Hepatocyte (in vitro differentiated cells): ENCODE measurements around the gene WDR26.

Experiments used
- EZH2 ChIP-seq: fragments of 200-600 bp; sonication (generic); IDR thresholded peaks from 2 replicates; pipeline ENCODE4 v1.6.1; 2016; ENCODE audit warnings: antibody characterized with exemption, mild to moderate bottlenecking, borderline replicate concordance
- EZH2phosphoT487 ChIP-seq: fragments of 200-600 bp; sonication (generic); IDR thresholded peaks from one replicate; pipeline ENCODE4 v1.6.1; 2018; ENCODE audit warnings: antibody characterized with exemption, mild to moderate bottlenecking, low read depth, moderate library complexity; ENCODE audit not compliant: unreplicated experiment, severe bottlenecking
- TF ChIP-seq, protein P1 (sequence below): fragments of 200-600 bp; sonication (generic); IDR thresholded peaks from 2 replicates; pipeline ENCODE4 v1.5.1; 2016; ENCODE audit warnings: antibody characterized with exemption, mild to moderate bottlenecking; ENCODE audit not compliant: poor library complexity

DNA sequence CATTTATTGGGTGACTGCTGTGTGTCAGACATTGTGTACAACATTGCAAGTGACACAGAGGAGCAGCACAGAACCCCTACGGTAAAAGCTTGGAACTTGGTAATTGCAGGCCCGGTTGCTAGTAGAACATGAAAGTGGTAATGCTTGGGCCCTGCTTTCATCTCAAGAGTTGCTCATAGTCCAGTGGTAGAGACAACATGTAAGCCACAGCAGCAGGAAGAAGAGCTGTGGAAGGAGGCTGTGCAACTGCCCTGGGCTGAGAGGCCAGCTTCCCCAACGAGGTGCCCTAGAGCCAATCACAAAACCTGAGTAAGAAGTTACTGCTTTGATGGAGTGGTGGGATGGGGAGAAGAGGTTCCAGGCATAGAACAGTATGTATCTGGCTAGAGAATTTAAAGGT, 59.5 kb downstream of the WDR26 start:
- TF ChIP-seq, protein P1, sequence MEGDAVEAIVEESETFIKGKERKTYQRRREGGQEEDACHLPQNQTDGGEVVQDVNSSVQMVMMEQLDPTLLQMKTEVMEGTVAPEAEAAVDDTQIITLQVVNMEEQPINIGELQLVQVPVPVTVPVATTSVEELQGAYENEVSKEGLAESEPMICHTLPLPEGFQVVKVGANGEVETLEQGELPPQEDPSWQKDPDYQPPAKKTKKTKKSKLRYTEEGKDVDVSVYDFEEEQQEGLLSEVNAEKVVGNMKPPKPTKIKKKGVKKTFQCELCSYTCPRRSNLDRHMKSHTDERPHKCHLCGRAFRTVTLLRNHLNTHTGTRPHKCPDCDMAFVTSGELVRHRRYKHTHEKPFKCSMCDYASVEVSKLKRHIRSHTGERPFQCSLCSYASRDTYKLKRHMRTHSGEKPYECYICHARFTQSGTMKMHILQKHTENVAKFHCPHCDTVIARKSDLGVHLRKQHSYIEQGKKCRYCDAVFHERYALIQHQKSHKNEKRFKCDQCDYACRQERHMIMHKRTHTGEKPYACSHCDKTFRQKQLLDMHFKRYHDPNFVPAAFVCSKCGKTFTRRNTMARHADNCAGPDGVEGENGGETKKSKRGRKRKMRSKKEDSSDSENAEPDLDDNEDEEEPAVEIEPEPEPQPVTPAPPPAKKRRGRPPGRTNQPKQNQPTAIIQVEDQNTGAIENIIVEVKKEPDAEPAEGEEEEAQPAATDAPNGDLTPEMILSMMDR, result no peak
- TF ChIP-seq EZH2phosphoT487 (no peak), EZH2 (no peak)
